ENCODE measurements around the gene HIGD1B.

HIGD1B gene

GRCh38 chr17:44850612-44851011 lies 2.9 kb downstream of the HIGD1B start:
- no peak for DNase-seq (ENCODE audit: low read depth)
- TF ChIP-seq CTCF (conservative IDR thresholded peaks at IDR 0.05; ENCODE audit: low read depth, low read length): no peak
- no peak overlapping the region for H3K4me3 ChIP-seq (ENCODE audit: low read length)

DNA sequence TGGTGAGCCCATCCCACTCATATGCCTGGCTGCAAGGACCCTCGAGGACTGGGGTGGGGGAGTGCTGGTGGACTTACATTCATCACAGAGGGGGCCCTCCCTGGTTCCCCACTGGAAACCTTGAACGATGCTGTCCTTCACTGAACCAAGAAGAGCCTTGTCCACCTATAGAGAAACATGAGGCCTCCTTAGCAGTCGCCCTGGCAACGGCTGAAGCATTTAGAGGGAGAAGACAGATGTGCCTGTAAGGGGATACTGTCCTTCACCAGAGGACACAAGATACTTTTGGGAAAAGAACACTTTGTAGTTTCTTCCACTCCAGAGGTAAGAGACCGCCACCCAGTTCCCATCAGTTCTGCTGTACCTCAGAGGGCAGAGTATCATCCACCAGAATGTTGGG lies 6.5 kb downstream of the HIGD1B start:
- no peak overlapping the region for H3K4me3 ChIP-seq (ENCODE audit: low read length)
- no peak for TF ChIP-seq CTCF (conservative IDR thresholded peaks at IDR 0.05; ENCODE audit: low read depth, low read length)
- no peak for DNase-seq (ENCODE audit: low read depth)

DNA sequence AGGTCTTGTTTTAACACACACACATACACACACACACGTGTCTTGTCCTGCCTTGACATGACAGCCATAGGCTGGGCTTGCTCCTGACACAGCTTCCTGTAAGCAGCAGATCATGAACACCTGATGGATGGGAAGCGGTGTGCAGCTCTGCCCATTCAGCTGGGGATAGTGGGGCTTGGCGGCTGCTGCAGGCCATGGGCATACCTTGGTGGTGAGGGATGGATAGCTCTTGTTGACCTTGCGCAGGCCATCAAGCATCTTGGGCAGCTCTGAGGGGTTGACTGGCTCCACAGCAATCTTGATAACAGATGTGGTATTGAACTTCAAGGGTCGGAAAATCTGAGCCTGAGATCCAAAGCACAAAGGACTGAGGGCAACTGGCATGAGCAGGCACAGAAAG lies 12.0 kb downstream of the HIGD1B start:
- no peak for TF ChIP-seq CTCF (conservative IDR thresholded peaks at IDR 0.05; ENCODE audit: low read depth, low read length)
- H3K4me3 ChIP-seq (ENCODE audit: low read length): no peak overlapping the region
- DNase-seq (ENCODE audit: low read depth): no peak

DNA sequence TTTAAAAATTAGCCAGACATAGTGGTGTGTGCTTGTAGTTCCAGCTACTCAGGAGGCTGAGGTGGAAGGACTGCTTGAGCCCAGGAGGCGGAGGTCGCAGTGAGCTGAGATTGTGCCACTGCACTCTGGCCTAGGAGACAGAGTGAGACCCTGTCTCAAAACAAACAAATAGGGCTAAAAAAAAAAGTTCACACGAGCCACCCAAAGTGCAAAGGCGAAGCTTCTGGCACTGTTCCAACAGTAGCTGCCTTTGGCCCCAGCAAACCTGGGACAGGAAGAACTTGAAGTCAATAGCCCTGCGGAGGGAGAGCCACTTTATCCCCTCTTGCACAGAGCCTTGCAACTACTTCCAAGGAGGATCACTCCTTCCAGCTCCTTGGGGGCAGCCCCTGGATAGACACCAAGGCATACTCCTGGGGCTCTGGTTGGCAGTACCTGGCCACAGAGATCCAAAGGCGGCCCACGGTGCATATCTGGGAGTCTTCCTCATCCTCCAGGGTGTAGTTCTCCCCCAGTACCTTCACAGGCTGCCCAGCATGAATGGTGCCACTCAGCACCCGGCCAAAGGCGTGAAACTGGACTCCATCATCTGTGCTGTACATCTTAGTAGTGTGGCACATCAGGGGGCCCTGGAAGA lies 14.7 kb downstream of the HIGD1B start:
- TF ChIP-seq CTCF (conservative IDR thresholded peaks at IDR 0.05; ENCODE audit: low read depth, low read length): no peak
- H3K4me3 ChIP-seq (ENCODE audit: low read length): no peak overlapping the region
- DNase-seq (ENCODE audit: low read depth): no peak

DNA sequence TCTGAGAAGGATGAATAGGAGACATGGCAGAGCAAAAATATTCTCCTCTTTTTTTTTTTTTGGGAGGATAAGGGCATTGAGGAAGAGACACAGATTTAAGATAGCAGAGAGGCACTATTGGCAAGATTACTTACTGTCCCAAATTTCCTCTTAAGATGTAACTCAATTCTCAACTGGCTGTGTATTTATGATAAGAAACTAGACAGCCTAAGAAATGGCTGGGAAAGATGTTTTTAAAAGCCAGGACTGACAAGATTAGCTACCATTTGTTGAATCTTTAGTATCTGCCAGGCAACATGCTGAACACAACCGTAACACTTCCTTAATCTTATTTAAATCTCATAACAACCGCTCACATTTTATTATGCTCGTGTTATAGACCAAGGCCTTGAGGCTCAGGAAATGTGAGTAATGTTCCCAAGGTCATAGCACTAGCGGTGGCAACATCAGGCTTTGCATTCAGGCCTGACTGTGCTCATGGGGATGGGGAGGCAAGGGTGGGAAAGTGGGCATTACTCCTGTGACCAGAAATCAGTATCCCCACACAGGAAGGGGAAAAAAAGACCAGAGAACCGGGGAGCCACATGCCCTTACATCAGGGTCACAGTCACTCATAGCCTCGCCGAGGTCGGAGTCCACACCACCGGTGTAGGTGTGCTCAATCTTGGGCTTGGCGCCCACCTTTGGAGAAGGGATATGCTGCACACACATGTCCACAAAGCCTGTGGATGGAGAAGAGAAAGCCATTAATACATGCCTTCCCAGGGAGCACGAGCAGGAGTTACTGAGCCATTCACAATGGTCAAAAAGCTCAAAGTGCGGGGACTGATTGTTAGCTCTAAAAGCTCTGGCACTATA lies 15.6 kb downstream of the HIGD1B start:
- TF ChIP-seq CTCF (conservative IDR thresholded peaks at IDR 0.05; ENCODE audit: low read depth, low read length): no peak
- H3K4me3 ChIP-seq (ENCODE audit: low read length): no peak overlapping the region
- DNase-seq (ENCODE audit: low read depth): no peak

DNA sequence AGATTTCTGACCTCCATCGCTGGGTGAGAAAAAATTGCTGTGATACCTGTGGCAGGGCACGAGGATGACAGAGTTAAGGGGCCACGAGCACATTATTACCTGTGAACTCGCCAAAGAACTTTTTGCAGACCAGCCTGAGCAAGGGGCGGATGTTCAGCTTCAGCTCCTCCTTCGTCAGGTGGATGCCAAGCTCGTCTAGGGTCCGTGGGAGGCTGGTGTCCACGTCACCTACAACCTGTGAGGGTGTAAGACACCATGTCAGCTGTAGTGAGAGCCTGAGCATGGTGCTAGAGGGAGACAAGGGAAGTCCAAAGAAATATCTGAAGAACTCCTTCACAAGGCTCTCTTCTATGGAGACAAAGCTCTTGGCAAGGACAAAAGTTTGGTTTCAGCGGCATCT lies 17.1 kb downstream of the HIGD1B start:
- H3K4me3 ChIP-seq (ENCODE audit: low read length): no peak overlapping the region

More for the DNA sequence above, 17.1 kb downstream of the HIGD1B start:
- DNase-seq (ENCODE audit: low read depth): no peak
- TF ChIP-seq CTCF (conservative IDR thresholded peaks at IDR 0.05; ENCODE audit: low read depth, low read length): no peak
